GM08714 (cell line): ENCODE results near the gene REST.

Source experiments
- H3K4me3 ChIP-seq: fragments of 200-500 bp; sonication (Bioruptor generic); 2 replicates; pipeline ENCODE4 v1.5.1; 2014; ENCODE audit warnings: mild to moderate bottlenecking, low read length, inconsistent platforms
- ZNF274 ChIP-seq: IDR thresholded peaks from 2 replicates; pipeline ENCODE4 v1.6.1; 2012; ENCODE audit warnings: mild to moderate bottlenecking, low read depth, low read length

The REST gene

DNA sequence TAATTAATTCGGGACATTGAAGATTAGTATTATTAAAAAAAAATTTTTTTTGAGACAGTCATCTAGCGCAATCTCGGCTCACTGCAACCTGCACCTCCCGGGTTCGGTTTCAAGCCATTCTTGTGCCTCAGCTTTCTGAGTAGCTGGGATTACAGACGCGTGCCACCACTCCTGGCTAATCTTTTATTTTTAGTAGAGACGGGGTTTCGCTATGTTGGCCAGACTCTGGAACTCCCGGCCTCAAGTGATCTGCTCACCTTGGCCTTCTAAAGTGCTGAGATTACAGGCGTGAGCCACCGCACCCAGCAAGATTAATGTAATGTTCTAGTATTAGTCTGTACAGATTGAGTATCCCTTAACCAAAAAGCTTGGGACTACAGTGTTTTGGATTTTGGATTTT is 32.7 kb downstream of the REST start:
- no peak for TF ChIP-seq ZNF274
- no peak overlapping the region for H3K4me3 ChIP-seq

GRCh38 chr4:56940971-56941370 is 33.3 kb downstream of the REST start:
- H3K4me3 ChIP-seq, result no peak overlapping the region
- TF ChIP-seq ZNF274, result no peak

DNA sequence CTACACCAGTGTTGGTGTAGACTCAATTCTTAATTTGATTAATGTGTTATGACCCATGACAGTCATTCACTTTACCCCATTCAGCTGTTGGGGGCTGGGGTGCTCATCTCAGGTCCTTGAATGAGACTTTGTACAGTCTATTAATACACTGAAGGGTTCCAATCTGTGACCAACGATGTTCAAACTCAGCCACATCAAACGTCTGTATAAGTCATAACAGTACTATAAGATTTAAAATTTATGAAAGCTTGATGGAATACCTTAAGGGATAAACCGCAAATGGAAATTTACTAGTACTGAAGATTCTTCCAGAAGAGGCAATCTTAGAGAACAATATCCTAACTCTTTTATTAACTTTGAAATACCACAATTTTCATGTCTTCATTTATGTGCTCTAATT is 33.7 kb downstream of the REST start:
- H3K4me3 ChIP-seq, result no peak overlapping the region
- TF ChIP-seq ZNF274, result no peak

DNA sequence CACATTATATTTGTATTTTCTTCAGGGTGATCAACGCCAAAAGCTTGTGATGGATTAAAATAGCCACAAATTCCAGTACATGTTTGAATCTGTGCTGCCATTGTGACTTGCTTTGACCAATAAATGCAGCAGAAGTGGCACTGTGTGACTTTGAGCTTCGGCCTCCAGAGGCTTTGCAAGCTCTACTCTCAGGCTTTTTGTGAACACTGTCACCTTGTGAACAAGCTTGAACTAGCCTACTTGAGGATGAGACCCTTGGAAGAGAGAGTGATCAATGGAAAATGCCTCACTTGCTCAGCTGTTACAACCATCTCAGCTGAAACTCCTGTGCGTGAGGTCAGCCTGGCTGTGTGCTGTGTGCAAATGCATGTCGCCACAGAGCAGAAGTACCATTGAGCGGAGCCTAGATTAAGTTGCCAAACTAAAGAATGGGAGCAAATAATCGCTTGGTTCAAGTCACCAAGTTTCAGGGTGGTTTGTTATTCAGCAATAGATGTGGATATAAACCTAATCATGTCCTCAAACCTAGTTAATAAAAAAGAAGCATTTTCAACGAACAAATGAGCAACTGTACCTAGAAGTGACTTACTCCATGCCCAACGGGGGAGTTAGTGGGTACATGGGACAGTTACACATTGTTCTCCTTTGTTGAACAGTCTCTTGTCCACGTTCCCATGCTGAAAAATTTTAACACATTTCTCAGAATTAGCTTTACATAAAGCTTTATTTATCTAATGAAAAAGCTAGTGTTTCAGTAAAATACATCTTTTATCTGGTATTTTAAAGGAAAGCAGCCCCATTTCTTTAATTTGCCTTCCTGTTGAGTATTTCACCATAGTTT is 46.2 kb downstream of the REST start:
- TF ChIP-seq ZNF274, result no peak
- no peak overlapping the region for H3K4me3 ChIP-seq

DNA sequence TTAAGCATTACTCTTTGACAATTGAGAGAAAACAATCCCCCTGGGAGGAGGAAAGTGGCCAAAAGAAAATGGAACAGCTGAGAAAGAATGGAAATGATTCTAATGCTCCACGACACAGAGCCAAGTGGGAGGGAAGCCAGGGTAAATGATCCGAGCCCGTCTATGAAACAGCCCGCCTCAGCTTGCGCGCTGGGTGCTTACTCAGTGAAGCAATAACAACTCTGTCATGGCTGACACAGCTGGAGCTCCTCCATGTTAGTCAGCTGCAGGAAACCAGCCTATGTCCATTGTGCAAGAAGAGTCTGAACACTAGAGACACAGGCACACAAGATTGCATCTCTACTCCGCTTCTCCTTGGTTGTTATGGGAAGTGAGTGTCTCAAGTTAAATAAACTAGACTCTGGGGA is 50.4 kb downstream of the REST start:
- no peak for TF ChIP-seq ZNF274
- H3K4me3 ChIP-seq, result no peak overlapping the region

- no peak for TF ChIP-seq ZNF274
- no peak overlapping the region for H3K4me3 ChIP-seq
Observed at GRCh38 chr4:56959100-56959499, 51.4 kb downstream of the REST start.

DNA sequence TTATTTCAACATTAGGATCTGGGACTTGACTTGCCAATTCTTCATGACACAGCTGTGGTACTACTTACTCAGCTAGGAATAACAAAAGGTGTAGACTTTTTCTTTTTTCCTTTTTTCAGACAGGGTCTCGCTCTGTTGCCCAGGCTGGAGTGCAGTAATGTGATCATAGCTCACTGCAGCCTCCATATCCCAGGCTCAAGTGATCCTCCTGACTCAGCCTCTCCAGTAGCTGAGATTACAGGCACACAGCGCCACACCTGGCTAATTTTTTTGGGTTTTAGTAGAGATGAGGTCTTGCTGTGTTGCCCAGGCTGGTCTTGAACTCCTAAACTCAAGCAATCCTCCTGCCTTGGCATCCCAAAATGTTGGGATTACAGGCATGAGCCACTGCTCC is 53.4 kb downstream of the REST start:
- TF ChIP-seq ZNF274, result no peak
- no peak overlapping the region for H3K4me3 ChIP-seq

GRCh38 chr4:56971383-56971782 is 63.7 kb downstream of the REST start:
- no peak for TF ChIP-seq ZNF274
- no peak overlapping the region for H3K4me3 ChIP-seq

GRCh38 chr4:56972389-56972788 is 64.7 kb downstream of the REST start:
- TF ChIP-seq ZNF274, result no peak
- H3K4me3 ChIP-seq, result no peak overlapping the region

DNA sequence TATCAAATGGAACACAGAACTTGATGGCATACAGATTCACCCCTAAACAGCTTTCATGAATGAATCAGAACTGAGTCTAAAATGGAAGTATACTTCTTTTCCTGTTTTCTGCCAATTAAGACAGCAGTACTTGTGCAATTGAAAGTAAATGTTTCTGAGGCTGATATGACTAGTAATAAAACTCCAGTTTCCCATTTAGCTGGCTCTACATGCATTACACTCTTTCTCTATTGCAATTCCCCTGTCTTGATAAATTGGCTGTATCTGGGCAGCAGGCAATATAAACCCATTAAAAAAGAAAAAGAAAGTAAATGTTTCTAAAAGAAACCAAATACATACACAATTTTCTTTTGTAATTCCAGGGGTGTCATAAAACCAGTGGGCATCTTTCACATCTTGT is 65.1 kb downstream of the REST start:
- no peak for TF ChIP-seq ZNF274

GRCh38 chr4:56973336-56973735 is 65.6 kb downstream of the REST start:
- no peak overlapping the region for H3K4me3 ChIP-seq
- TF ChIP-seq ZNF274, result no peak

More for the DNA sequence above, 65.1 kb downstream of the REST start:
- no peak overlapping the region for H3K4me3 ChIP-seq

DNA sequence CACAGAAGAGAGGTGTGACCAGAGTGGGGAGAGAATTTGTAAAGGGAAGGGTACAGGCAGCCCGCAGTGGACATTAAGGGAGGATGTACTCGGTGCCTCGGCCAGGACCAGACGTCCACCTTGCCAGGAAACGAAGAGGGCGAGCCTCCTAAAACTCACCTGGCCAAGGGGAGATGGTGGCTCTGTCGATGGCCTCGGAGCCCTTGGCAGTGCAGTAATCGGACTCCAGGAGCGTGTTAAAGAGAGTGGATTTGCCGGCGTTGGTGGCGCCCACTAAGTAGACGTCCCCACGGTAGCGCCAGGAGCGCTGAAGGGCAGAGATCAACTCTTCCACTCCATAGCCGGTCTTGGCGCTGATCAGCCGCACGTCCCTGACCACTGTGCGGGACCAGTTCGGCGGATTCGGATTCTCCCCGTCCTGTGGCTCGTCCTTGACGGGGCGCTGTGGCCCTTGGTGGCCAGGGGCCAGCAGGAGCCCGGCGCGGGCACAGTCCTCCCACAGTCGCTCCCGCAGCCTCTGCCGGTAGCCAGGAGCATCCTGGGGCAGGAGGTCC is 68.7 kb downstream of the REST start:
- peak overlapping the region; percentile 85 for H3K4me3 ChIP-seq
- no peak for TF ChIP-seq ZNF274

- H3K4me3 ChIP-seq, result peak overlapping the region; percentile 85
- no peak for TF ChIP-seq ZNF274
Observed at GRCh38 chr4:56976837-56977320, 69.2 kb downstream of the REST start.

DNA sequence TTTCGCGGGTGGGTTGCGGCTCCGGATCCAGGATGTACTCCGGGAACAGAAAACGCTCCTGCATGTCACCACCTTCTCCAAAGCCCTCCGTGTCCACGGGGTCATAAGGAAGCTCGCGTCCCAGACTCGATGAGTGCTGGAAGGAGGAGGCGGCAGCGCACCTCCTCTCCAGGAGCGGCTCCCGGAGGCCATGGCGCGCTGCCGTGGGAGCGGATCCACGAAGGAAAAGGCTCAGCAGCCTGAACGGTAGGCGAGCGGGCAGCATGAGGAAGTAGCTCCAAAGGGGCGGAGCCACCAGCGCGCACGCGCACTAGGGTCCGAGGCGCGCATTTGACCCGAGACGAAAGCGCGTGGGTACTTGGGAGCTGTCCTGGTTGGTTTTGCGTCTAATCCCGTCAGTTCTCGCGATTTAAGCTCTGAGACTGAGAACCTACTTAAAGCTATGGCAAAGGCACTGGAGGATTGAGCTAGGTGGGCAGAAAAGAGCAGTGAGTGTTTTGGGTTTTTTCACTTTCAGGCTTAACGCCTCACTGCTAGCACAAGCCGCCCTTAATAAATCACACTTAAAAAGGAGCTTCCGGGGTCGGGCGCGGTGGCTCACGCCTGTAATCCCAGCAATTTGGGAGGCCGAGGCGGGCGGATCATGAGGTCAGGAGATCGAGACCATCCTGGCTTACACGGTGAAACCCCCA is 69.8 kb downstream of the REST start, which contains the start of gene NOA1:
TSS of gene NOA1 (minus strand) at position 286 of the 692 bp plus-strand sequence. CDS start at position 265, 21 bp downstream.
- peak within 1 kb of the TSS; percentile 96 for H3K4me3 ChIP-seq
- TF ChIP-seq ZNF274, result no peak
